Endothelial cell of umbilical vein (primary cell): Measurements from ENCODE around the gene MCHR1. TPM values are rescaled to one million over a fixed set of nuclear protein-coding genes. Genes with fewer than 3 reads are reported as not detected.

Experiments
- BruUV-seq: library from RNA; stranded (reverse); fragments of 400-500 nt; replicated peaks from 2 replicates; lab custom pipeline; 2021; lab: Mats Ljungman, UMichigan
- CTCF ChIA-PET: fragments of 300-600, 350-600 bp; sonication (Branson Sonifier 250); formaldehyde crosslinking; loops from one replicate; lab custom pipeline; 2021; ENCODE audit warnings: antibody characterized with exemption, inconsistent platforms; lab: Charles Lee
- POLR2A ChIA-PET: fragments of 300-600, 350-600 bp; sonication (Branson Sonifier 250); formaldehyde crosslinking; loops from one replicate; lab custom pipeline; 2021; ENCODE audit warnings: antibody characterized with exemption, inconsistent platforms; lab: Charles Lee
- DNase-seq: peaks from one replicate; pipeline ENCODE4 v3.0.0-alpha.2; 2011; ENCODE audit warnings: low read depth, low spot score
- FAIRE-seq: peaks from 2 replicates; lab custom pipeline; 2011; peaks lifted over from hg19 to GRCh38; lab: Jason Lieb, UNC
- H2AFZ ChIP-seq: 2 replicates; pipeline ENCODE4 v1.6.0; 2012; ENCODE audit warnings: low read depth, low read length, control low read depth, inconsistent platforms
- H3K27ac ChIP-seq: 2 replicates; pipeline ENCODE4 v1.5.1; 2011; ENCODE audit warnings: low read depth, mild to moderate bottlenecking, control low read depth, low read length, moderate library complexity; ENCODE audit not compliant: insufficient read depth
- H3K27me3 ChIP-seq, 2 experiments: 2 replicates each; pipeline versions ENCODE4 v1.6.0 to v1.6.1; 2011; ENCODE audit warnings: low read length in 2 of 2, mixed read lengths in 1 of 2; ENCODE audit not compliant: control insufficient read depth in 2 of 2, insufficient read depth in 2 of 2
- H3K36me3 ChIP-seq, 2 experiments: 2 replicates in 1 of 2; 3 replicates in 1 of 2; pipeline ENCODE4 v1.5.1; 2011; ENCODE audit warnings: low read length in 2 of 2, mild to moderate bottlenecking in 1 of 2, moderate library complexity in 1 of 2; ENCODE audit not compliant: control insufficient read depth in 2 of 2, insufficient read depth in 2 of 2; ENCODE audit errors: extremely low read depth in 1 of 2
- H3K4me1 ChIP-seq: 3 replicates; pipeline ENCODE4 v1.5.1; 2011; ENCODE audit warnings: mild to moderate bottlenecking, low read length; ENCODE audit not compliant: control insufficient read depth, insufficient read depth; ENCODE audit errors: extremely low read depth
- H3K4me2 ChIP-seq: 2 replicates; pipeline ENCODE4 v1.6.1; 2011; ENCODE audit warnings: low read length, control low read depth, mixed read lengths; ENCODE audit not compliant: insufficient read depth
- H3K4me3 ChIP-seq, 3 experiments: fragments of 200-600 bp in 1 of 3; sonication (generic), shearing (Covaris generic) in 1 of 3; replicated peaks in 1 of 3; 2 replicates each; pipeline ENCODE4 v1.5.1; 2011 to 2016; ENCODE audit warnings: control low read depth in 3 of 3, low read length in 3 of 3, mild to moderate bottlenecking in 2 of 3, inconsistent platforms in 1 of 3, low read depth in 1 of 3, moderate library complexity in 1 of 3; ENCODE audit not compliant: insufficient read depth in 1 of 3
- H3K79me2 ChIP-seq: 2 replicates; pipeline ENCODE4 v1.6.0; 2012; ENCODE audit warnings: low read length, inconsistent platforms; ENCODE audit not compliant: control insufficient read depth, insufficient read depth
- H3K9ac ChIP-seq: replicated peaks from 2 replicates; pipeline ENCODE3; 2011; ENCODE audit warnings: low read length, control low read depth; ENCODE audit not compliant: insufficient read depth; ENCODE audit errors: extremely low read depth
- H3K9me1 ChIP-seq: replicated peaks from 3 replicates; pipeline ENCODE4 v1.6.0; 2011; ENCODE audit warnings: mild to moderate bottlenecking, low read length; ENCODE audit not compliant: control insufficient read depth, insufficient read depth; ENCODE audit errors: extremely low read depth
- H3K9me3 ChIP-seq: replicated peaks from 2 replicates; pipeline ENCODE4 v1.5.1; 2012; ENCODE audit warnings: low read length, inconsistent platforms; ENCODE audit not compliant: control insufficient read depth, insufficient read depth
- H4K20me1 ChIP-seq: replicated peaks from 2 replicates; pipeline ENCODE3; 2011; ENCODE audit warnings: mild to moderate bottlenecking, low read length; ENCODE audit not compliant: control insufficient read depth, insufficient read depth; ENCODE audit errors: extremely low read depth
- EZH2 ChIP-seq: IDR thresholded peaks from 2 replicates; pipeline ENCODE4 v1.6.1; 2012; ENCODE audit warnings: borderline replicate concordance, low read depth, mild to moderate bottlenecking, moderate library complexity, low read length, inconsistent platforms; ENCODE audit not compliant: severe bottlenecking
- FOS ChIP-seq: IDR thresholded peaks from 2 replicates; pipeline ENCODE4 v1.6.1; 2011; ENCODE audit warnings: mild to moderate bottlenecking, low read length, moderate library complexity, borderline replicate concordance; ENCODE audit not compliant: insufficient read depth
- GATA2 ChIP-seq: IDR thresholded peaks from 2 replicates; pipeline ENCODE4 v1.7.0; 2011; ENCODE audit warnings: low read depth, mild to moderate bottlenecking, moderate library complexity, mixed read lengths, low read length; ENCODE audit not compliant: insufficient read length, insufficient read depth
- JUN ChIP-seq: IDR thresholded peaks from 2 replicates; pipeline ENCODE4 v1.6.1; 2011; ENCODE audit warnings: borderline replicate concordance, low read depth; ENCODE audit not compliant: insufficient read length, insufficient read depth
- MYC ChIP-seq: IDR thresholded peaks from one replicate; pipeline ENCODE4 v1.6.1; 2011; ENCODE audit warnings: mild to moderate bottlenecking, low read depth, low read length
- POLR2A ChIP-seq: IDR thresholded peaks from 2 replicates; pipeline ENCODE4 v1.6.1; 2012; ENCODE audit warnings: low read depth, mild to moderate bottlenecking, control low read depth, low read length
- POLR2AphosphoS5 ChIP-seq: IDR thresholded peaks from 2 replicates; pipeline ENCODE4 v1.6.1; 2012; ENCODE audit warnings: low read depth, mild to moderate bottlenecking, control low read depth, low read length, moderate library complexity; ENCODE audit not compliant: insufficient read depth
- dilution Hi-C: fragments of 300-500 bp; cut with MboI; formaldehyde crosslinking; loops from one replicate; pipeline ENCODE4 v1.15.0; 2019; ENCODE audit warnings: low sequenced_read_pairs; ENCODE audit not compliant: extremely low pct_ligation_motif_present
- intact Hi-C: fragments of 100-400 bp; cut with micrococcal nuclease; formaldehyde crosslinking; loops from one replicate; pipeline ENCODE4 v1.10.0; 2022
- polyA plus RNA-seq, 4 experiments: library from polyadenylated mRNA; depleted of rRNA in 3 of 4; stranded (reverse) in 3 of 4; unstranded in 1 of 4; fragments of >200 nt; gene quantifications; 2 replicates each; pipeline versions ENCODE4 v1.2.1 to v1.2.3, GENCODE V29; 2011 to 2012; ENCODE audit warnings: missing spikeins in 1 of 4
- total RNA-seq: library from RNA; stranded (reverse); gene quantifications from 2 replicates; pipeline ENCODE4 v1.2.3, GENCODE V29; 2021
- TF ChIP-seq, protein P1 (sequence below), 2 donors: IDR thresholded peaks; 1 replicate in 1 of 2; 2 replicates in 1 of 2; pipeline ENCODE4 v1.5.1; 2011; ENCODE audit warnings: low read length in 2 of 2, mild to moderate bottlenecking in 2 of 2, moderate library complexity in 2 of 2, control low read depth in 1 of 2, inconsistent platforms in 1 of 2, low read depth in 1 of 2; ENCODE audit not compliant: insufficient read depth in 1 of 2; ENCODE audit errors: extremely low read depth in 1 of 2
- TF ChIP-seq, protein P2 (sequence below): IDR thresholded peaks from 2 replicates; pipeline ENCODE4 v1.6.1; 2011; ENCODE audit not compliant: insufficient read depth, insufficient read length

The MCHR1 gene
- total and polyA plus RNA-seq, 2 donors (not counting 3 experiments of a cell fraction or from before 2014, with no cell fraction given) = not detected

DNA sequence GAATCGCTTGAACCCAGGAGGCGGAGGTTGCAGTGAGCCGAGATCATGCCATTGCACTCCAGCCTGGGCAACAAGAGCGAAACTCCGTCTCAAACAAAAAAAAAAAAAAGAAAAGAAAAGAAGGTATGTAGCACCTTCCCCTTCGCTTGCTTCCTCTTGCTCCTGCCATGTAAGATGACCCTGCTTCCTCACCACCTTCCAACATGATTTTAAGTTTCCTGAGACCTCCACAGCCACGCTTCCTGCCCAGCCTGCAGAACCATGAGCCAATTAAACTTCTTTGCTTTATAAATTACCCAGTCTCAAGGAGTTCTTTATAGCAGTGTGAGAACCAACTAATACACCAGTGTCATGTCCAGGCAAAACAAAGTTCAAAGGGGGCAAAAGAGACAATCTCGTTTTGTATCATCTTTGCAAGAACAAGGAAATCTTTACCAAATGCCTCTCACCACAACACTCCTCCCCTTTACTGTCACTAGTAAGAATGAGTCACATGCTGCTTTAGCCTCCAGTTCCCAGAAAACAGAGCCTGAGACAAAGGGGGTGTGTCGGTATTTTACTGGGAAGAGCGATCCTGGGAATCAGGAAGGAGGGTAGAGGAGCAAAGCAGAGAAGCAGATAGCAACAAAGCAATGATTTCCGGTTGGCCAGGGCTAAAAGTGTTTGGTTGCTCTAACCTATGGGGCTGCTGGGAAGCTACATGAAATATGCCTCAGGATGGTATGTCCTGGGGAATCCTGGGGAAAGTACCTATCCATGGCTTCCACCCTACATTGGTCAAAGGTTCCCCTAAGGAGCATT, 10.5 kb upstream of the MCHR1 start:
- H3K36me3 ChIP-seq = no peaks in the 10 kb centered on the region
- dilution Hi-C loops = no loop called here
- intact Hi-C loops = no loop called here
- H3K4me1 ChIP-seq = peaks cover 10% of the 10 kb centered on the region
- ChIA-PET POLR2A (no interaction called here), CTCF (no interaction called here)
- H3K9me3 ChIP-seq = no peaks in the 10 kb centered on the region
- no peaks in the 10 kb centered on the region for H4K20me1 ChIP-seq
- peak overlapping the region; percentile 2 for H2AFZ ChIP-seq
- H3K27me3 ChIP-seq = no peaks in the 10 kb centered on the region
- no peak overlapping the region for H3K27ac ChIP-seq
- BruUV-seq = no TSS peak
- peak overlapping the region; percentile 31 for H3K4me2 ChIP-seq
- H3K79me2 ChIP-seq = no peaks in the 10 kb centered on the region
- peak; percentile 9 for TF ChIP-seq JUN
- peak; percentile 48 for TF ChIP-seq FOS
- no peak for TF ChIP-seq EZH2
- H3K9ac ChIP-seq = no peak overlapping the region
- no peak overlapping the region for H3K4me3 ChIP-seq
- FAIRE-seq (peak; percentile 87), DNase-seq (peak; percentile 82)
- H3K9me1 ChIP-seq = no peaks in the 10 kb centered on the region

DNA sequence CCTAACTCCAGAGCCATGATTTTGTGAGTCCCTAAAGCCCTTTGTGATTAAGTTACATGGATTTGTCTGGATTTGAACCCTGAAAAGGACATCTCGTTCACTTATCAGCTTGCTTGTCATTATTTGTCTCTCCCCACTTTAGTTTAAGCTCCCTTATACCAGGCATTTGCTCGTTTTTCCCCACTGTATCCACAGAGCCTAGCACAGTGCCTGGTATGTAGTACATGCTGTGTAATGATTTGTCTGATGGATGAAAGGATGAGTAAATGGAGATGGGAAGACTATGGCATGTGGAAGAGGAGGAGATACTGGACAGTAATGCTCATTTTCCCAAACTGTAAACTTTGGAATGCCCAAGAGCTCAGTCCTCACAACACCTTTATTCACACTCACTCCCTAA, 9.2 kb upstream of the MCHR1 start:
- no TSS peak for BruUV-seq
- dilution Hi-C loops = no loop called here
- H4K20me1 ChIP-seq = no peaks in the 10 kb centered on the region
- H3K36me3 ChIP-seq = no peaks in the 10 kb centered on the region
- H3K4me1 ChIP-seq = peaks cover 10% of the 10 kb centered on the region
- no peaks in the 10 kb centered on the region for H3K27me3 ChIP-seq
- H3K9me3 ChIP-seq = no peaks in the 10 kb centered on the region
- no peak overlapping the region for H2AFZ ChIP-seq
- no peak overlapping the region for H3K27ac ChIP-seq
- ChIA-PET CTCF (no interaction called here), POLR2A (no interaction called here)
- DNase-seq (no peak), FAIRE-seq (no peak)
- intact Hi-C loops = no loop called here
- H3K79me2 ChIP-seq = no peaks in the 10 kb centered on the region
- no peak overlapping the region for H3K9ac ChIP-seq
- no peak overlapping the region for H3K4me3 ChIP-seq
- TF ChIP-seq, protein P1, sequence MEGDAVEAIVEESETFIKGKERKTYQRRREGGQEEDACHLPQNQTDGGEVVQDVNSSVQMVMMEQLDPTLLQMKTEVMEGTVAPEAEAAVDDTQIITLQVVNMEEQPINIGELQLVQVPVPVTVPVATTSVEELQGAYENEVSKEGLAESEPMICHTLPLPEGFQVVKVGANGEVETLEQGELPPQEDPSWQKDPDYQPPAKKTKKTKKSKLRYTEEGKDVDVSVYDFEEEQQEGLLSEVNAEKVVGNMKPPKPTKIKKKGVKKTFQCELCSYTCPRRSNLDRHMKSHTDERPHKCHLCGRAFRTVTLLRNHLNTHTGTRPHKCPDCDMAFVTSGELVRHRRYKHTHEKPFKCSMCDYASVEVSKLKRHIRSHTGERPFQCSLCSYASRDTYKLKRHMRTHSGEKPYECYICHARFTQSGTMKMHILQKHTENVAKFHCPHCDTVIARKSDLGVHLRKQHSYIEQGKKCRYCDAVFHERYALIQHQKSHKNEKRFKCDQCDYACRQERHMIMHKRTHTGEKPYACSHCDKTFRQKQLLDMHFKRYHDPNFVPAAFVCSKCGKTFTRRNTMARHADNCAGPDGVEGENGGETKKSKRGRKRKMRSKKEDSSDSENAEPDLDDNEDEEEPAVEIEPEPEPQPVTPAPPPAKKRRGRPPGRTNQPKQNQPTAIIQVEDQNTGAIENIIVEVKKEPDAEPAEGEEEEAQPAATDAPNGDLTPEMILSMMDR (IDR thresholded peaks at IDR 0.05; ENCODE audit: extremely low read depth in 1 of 2, insufficient read depth in 1 of 2, low read depth in 1 of 2, low read length in 2 of 2) = no peak
- no peak for TF ChIP-seq JUN
- no peak for TF ChIP-seq EZH2
- TF ChIP-seq GATA2 = no peak
- TF ChIP-seq FOS = no peak
- TF ChIP-seq POLR2A = no peak
- no peak for TF ChIP-seq POLR2AphosphoS5
- TF ChIP-seq MYC = no peak
- TF ChIP-seq, protein P2, sequence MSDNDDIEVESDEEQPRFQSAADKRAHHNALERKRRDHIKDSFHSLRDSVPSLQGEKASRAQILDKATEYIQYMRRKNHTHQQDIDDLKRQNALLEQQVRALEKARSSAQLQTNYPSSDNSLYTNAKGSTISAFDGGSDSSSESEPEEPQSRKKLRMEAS = no peak
- no peaks in the 10 kb centered on the region for H3K9me1 ChIP-seq
- H3K4me2 ChIP-seq = no peak overlapping the region
